Putamen (tissue), 1 donor: ENCODE data around the gene SPRED1.
A peak's percentile ranks its signal among the peaks of the same experiment; 100 is the strongest.

Experiments
- DNase-seq: peaks from one replicate; pipeline ENCODE4 v3.0.0-alpha.2; 2016; ENCODE audit warnings: low spot score

SPRED1 gene

DNA sequence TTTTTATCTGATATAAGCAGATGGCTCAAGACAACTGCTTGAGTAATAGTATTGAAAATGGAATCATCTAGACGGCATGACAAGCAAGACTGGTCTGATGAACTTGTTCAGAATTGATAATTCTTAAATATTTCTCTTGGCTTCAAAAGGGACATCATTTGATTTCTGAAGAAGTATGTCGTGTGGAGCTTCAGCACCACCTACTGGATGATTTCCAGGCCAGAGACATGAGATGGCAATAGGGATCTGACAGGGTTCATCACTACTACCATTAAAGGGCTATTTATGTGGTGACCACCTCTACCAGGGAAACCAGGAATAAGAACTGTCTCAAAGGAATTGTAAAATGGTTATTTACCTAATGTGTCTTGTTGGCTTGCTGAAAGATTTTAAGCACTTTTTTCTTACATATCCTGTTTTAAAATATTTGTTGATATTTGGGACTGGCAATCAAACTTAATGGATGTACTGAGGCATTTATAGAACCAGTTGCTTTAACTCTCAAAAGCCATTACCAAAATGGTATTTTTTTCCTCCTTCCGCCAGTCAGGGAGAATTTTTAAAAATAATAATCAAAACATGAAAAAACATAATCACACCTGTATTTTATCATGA is 101.8 kb downstream of the SPRED1 start:
- DNase-seq: peak; percentile 72

DNA sequence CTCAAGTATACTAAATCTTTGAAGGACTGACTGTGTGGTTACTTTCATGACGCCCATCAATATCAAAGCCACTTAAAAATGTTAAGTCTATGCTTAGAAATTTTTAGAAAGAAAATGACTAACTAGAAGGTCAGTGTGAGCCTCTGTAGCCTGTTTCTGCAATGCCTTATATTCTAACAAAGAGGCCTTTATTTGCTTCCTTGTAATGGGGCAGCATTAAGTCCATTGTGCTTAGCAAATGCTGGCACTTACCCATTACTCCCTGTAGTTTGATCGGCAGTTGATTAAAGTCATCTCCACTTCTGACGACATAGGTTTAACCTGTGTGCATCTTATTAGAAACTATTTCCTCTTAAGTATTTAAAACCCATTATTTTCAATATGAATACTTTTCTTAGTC is 109.7 kb downstream of the SPRED1 start:
- peak; percentile 58 for DNase-seq

DNA sequence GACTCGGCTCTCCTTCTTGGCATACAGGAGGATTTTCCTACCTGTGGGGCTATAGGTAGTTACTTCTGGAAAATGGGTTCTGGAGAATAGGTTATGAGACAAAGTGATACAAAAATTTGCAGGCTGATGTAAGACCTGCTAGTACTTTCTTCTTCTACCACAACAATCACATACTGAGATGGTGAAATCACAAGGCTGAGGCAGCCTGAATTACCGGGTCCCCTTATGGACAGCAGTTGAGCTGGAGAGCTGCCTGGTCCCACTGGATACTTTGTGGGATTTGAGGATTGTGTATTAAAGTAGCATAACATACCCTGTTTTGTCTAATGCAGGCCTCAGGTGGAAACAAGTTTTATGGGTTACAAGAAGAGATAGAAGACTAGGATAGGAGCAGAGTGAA is 114.8 kb downstream of the SPRED1 start:
- no peak for DNase-seq

DNA sequence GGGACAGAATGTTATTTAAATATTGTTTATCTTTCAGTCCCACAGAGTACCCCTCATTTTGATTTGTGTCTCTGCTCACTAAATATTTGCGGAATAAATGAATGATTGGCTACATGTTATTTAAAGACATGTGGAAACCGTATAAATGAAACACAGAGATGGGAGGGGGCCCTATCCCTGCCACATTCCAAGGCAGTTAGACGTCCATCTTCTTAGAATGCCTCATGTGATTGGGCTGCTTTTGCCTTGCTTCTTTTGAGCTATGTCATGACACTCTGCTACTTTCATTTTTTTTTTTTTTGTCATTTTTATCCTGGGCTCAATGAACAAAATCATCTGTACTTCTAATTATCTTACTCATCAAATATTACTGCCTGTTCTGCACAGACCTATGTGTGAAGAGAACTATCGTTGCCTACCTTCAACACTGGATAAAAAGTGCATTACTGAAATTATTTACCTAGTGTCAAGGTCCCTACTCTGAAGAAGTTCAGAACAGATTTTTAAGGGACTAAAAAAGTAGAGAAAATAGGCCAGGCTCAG is 117.4 kb downstream of the SPRED1 start:
- DNase-seq: no peak

DNA sequence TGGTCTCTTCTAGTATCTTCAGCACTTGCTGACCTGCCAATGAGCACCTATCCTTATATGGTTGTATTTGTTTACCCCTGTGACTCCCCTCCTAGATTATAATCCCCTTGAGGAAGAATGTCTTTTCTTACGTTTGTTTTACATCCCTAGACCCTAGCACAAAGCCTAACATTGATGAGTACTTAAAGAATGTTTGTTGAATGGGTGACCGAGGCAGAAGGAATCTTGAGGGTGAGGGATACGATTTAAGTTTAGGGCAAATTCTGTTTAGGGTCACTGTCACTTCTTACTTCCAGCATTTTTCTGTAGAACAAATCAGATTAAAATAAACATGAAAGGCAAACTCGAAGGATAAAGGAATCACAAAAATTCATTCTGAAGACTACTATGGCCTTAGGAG is 120.4 kb downstream of the SPRED1 start:
- no peak for DNase-seq

DNA sequence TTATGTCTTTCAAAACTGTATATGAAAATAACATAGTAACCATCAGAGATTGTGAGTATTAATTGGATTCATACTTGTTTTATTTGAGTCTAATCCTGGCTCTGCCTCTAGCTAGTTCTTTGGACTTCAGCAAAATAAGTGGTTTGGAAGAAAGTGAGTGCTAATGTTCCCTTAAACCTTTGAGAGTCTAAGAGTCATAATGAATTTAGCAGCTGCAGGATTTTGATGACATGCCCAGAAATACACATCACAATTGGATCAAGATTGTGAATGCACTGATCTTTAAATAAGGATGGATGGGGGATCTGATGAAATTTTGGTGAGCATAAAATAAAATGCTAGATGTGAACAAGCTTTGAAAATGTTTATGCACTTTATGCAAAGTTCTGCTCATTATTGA is 121.4 kb downstream of the SPRED1 start:
- DNase-seq: no peak

DNA sequence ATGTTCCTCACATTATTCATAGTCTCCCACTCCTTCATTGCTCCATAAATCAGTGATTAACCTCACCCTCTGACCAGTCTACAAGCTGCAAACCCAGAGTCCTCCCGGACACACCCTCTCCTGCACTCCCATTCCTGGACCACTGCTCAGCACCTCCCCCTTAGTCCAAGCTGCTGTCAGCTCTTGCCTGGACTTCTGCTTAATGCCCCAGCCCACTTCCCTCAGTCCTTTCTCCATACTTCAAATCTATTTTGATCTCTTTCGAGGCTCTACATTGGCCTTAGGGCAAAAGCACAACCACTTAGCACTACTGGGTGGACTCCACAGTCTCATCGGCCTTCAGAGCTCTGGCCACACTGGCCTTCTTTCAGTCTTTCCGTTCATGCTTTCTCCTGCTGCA is 121.9 kb downstream of the SPRED1 start:
- no peak for DNase-seq

DNA sequence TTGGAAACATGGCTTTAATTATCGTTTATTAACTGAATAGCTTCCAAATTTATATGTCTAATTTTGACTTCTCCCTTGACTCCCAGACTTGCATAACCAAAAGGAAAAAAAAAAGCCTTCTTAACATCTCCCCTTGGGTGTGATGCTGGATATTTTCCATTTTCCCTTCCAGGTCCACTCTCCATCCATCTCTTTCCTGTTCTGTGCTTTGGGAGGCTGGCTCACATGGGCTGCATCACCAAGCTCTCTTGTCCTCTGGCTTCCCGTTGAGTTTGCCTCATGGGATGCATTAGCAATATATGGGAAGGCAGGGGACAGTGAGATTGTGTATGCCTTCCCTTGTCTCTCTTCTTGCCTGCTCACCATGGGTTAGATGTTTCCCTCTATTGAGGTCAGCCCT is 123.4 kb downstream of the SPRED1 start:
- no peak for DNase-seq

DNA sequence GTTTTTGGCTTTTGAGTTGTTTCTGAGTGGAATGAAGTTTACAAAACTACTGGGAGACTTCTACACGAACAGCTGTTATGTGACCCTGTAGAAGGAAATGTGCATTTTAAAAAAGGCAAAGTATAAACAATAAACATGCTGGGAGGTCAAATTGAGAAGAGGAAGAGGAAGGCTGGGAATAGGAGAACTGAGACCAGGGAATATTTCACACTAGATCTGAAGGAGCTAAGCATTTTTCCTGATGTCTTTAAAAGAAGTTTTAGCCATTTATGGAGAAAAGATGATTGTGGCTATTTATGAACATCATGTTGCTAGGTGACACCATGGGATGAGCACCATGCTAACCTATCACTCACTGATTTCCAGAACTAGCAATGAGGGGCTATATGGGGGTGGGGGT is 125.0 kb downstream of the SPRED1 start:
- DNase-seq: no peak

DNA sequence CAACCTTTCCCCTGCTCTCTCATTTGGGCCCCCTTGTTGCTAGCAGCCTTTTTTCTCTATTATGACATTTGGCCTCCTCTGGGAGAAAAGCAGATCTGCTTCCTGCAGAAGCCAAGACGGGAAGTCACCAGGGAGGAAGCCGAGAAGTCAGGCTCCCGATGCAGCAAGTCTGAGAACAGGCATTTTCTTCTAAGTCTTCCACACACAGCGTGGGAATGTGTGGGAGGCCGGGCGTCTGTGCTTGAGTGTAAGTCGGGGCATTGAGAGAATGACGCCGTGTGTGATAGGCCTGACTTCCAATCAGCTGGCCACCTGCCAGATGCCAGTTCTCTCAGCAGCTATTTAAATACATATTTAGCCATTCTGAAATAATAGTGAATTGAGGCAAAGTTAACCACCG is 125.5 kb downstream of the SPRED1 start:
- DNase-seq: peak; percentile 55

DNA sequence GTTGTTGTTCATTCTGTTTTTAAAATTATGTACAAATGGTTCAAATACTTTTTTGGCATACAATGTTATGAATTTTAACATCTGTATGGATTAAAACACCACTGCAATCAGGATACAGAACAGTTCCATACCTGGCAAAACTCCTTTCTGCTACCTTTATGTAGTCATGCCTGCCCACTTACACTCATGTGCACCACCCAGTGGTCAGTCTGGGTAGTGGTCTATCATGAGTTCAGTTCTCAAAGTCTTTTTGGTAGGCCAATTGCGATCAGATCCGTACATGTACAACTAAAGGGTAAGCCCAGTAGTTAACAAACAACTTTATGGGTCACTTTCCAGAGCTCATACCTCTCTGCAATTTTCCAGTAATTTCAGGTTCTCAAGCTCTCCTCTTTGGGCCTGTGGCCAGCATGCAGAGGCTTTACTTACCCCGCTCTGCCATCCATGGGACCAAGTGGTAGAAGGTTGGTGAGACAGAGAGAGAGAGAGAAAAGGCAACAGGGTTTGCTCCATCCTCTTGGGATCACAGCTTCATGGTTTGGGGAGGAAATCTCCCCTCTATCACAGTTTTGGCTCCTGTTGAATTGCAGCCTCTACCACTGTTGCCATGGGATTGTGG is 137.4 kb downstream of the SPRED1 start:
- DNase-seq: peak; percentile 17

DNA sequence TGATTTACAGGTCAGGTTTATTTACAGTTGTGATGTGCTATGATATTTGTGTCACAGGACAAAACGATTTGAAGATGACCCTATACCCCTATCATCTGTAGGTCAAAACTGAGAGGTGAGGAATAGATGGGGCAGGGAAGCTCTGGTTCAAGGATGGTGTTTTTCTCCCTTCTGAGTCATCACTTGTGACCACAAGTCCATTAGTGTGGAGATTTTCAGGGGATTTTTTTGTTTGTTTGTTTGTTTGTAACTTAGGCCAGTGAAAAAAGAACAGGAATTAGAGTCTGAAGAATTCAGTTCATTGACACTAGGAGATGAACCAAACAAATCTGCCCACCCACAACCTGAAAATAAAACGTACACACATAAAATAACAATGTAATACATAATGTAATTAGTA is 138.6 kb downstream of the SPRED1 start:
- DNase-seq: no peak

DNA sequence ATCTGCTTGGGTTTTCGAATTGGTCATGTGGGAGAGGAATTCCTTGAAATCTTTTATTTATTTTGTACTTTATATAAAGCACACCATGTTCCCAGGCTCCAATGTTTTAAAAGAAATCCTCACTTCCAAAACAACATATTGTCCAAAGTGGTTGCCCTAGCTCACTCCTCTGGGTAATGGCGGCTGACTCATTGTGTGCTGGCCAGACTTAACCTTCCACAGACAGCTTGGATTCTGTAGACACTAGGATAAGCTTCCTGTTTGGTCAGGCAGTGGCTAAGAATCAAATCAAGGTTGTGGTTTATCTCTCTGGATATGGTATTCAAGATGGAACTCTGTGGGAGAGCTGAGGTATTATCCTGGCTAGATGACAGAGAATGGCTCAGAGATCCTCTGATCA is 145.5 kb downstream of the SPRED1 start:
- no peak for DNase-seq

DNA sequence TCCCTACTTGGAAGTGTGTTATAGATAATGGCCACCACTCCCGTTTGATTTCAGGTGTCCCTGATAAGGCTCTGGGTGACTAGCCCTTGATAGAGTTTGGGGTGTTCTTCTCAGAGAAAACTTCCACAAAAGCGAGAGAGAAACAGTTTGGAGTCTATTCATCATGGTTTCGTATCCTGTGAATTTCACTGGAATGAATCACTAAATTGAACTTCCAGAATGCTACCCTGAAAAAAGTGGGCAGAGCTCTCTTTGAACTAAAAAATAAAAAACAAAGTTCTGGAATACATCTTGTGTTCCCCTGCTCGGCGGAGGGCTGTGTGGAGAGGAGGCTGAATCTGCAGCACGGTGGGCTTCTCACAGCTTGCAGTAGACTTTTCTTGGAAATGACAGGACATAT is 148.5 kb downstream of the SPRED1 start:
- no peak for DNase-seq

DNA sequence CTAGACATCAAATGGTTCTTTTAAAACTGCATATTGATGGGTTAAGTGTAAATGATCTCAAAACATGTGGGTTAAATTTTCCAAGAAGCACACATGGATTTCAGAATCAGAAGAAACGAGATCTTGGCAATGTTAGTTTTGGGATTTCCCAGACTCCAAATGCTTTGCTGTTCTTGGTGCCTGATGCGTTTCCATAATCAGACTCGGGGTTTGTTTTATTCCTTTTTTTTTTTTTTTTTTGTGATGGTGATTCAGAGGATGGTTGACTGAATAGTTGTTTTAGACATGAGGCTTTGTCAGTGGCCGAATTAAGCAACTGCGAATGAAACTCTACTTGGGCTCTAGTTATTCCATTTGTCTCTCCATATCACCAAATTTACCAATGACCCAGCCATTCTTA is 149.1 kb downstream of the SPRED1 start:
- DNase-seq: no peak

DNA sequence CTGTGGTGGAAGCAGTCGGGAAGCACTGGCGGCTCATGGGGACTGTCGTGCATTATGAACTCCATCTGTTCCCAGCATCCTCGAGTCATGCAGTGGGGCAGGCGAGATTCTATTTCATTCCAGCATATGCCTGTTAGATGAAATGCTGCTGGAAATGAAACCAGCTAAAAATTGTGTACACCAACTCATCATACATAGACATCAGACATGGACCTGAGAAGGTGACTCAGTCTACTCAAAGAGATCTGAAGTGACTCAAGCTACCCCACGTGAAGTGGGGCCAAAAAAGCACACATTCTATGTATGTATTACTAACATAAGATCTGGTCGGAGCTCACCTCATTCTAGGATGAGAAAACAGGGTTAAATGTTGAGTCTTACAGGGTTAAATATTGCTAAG is 153.8 kb downstream of the SPRED1 start:
- no peak for DNase-seq
